Caki2 (cell line): ENCODE results near the gene JUND. TPM values are rescaled to one million over a fixed set of nuclear protein-coding genes. Genes with fewer than 3 reads are reported as not detected.

Experiments
- total RNA-seq: library from RNA; depleted of rRNA; stranded (reverse); fragments of >200 nt; shearing (Covaris generic); gene quantifications from 2 replicates; pipeline ENCODE4 v1.2.3, GENCODE V29; 2014; ENCODE audit warnings: low replicate concordance; rRNA removed

JUND gene
- total RNA-seq, 1 experiment from 2014 or later: 120 TPM

Other genes starting within 250 kb of the JUND start
- 0.44 TPM in 1 of 2 replicates, not detected in the other for gene IL12RB1, start 194.7 kb downstream of the JUND start, total RNA-seq
- 1.8 and 5.5 TPM in 2 replicates for gene MAST3, start 183.8 kb downstream of the JUND start, total RNA-seq
- gene PIK3R2, start 128.5 kb downstream of the JUND start, total RNA-seq: 8.1 and 43.6 TPM in 2 replicates
- gene IFI30, start 107.8 kb downstream of the JUND start, total RNA-seq: 51.9 and 79.3 TPM in 2 replicates
- gene MPV17L2, start 88.4 kb downstream of the JUND start, total RNA-seq: 10.3 and 22.3 TPM in 2 replicates
- gene RAB3A, start 77.6 kb downstream of the JUND start, total RNA-seq: 0.84 TPM in 1 of 2 replicates, not detected in the other
- gene PDE4C, start 55.2 kb downstream of the JUND start, total RNA-seq: not detected in 2 replicates
- gene IQCN, start 7.2 kb downstream of the JUND start, total RNA-seq: not detected in 2 replicates
- gene LSM4, start 41.5 kb upstream of the JUND start, total RNA-seq: 828 and 869 TPM in 2 replicates
- 15.4 and 17.8 TPM in 2 replicates for gene PGPEP1, start 59.0 kb upstream of the JUND start, total RNA-seq
- 349 and 410 TPM in 2 replicates for gene GDF15, start 104.5 kb upstream of the JUND start, total RNA-seq
- not detected in 2 replicates for gene LRRC25, start 116.0 kb upstream of the JUND start, total RNA-seq
- 87.5 and 106 TPM in 2 replicates for gene SSBP4, start 137.8 kb upstream of the JUND start, total RNA-seq
- 118 and 155 TPM in 2 replicates for gene ISYNA1, start 156.5 kb upstream of the JUND start, total RNA-seq
- 8.4 and 26.0 TPM in 2 replicates for gene ELL, start 240.4 kb upstream of the JUND start, total RNA-seq